HG03108 (cell line): ENCODE results near the gene GNAS-AS1.

Source experiments
- ATAC-seq: cut with Tn5 transposase; IDR thresholded peaks from one replicate; pipeline ENCODE4 v1.9.1; 2021; ENCODE audit warnings: moderate library complexity; ENCODE audit not compliant: unreplicated experiment

GNAS-AS1 gene

GRCh38 chr20:58787211-58788005 lies 63.3 kb downstream of the GNAS-AS1 start:
- ATAC-seq, result no peak

- no peak for ATAC-seq
These were observed 66.2 kb downstream of the GNAS-AS1 start for GRCh38 chr20:58784321-58785074.

GRCh38 chr20:58783511-58784011 lies 67.1 kb downstream of the GNAS-AS1 start:
- ATAC-seq, result no peak

DNA sequence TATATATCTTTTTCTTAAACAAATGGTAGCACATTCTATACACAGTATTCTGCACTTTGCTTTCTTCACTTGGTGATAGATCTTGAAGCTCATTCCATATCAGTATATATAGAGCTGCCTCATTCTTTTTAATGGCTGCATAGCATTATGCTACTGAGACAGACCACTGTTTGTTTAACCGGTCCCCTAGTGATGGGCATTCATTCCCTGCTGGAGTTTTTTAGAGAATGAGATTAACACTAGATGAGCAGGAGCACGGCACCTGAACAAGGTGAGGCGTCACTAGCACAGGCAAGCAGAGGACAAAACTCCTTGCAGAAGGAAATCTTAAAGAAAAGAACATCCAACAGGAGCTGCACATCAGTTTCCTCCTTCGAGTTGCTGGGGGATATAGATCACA lies 69.6 kb downstream of the GNAS-AS1 start:
- ATAC-seq, result no peak

DNA sequence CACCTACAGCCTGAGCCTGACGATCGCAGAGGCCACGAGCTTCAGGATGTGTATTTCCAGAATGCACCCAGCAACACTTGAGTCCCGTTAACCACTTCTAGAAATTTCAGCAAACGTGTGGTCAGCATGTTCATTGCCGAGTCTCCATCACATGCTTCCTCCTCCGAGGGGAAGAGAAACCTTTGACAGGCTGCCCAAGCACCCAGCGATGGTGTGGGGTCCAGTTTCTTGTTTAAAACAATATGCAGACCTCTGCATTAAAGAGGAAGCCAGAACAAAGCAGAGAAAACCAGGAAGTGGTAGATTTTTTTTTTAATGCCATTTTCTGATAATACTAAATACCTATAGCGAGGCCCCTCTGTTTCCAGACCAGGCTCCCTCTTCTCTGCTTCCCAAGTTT lies 71.9 kb downstream of the GNAS-AS1 start:
- no peak for ATAC-seq

GRCh38 chr20:58777657-58778056 lies 73.0 kb downstream of the GNAS-AS1 start:
- ATAC-seq, result no peak

DNA sequence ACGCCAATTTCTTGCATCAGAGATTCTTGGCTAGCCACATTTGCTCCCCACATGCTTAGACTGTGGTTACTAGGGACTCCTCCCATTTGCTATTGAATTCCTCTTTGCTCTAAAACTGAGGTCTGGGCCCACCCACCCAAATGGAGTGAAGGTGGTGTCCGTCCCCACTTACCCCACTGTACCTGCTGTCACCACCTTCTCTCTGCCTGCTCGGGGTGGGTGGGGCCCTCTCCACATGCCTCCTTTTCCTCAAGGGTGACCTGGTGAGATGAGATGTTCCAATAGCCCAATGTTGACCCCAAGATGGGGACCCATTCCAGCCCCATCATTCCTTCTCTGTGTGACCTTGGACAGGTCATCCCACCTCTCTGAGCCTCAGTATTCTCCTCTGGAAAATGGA lies 74.6 kb downstream of the GNAS-AS1 start:
- no peak for ATAC-seq

DNA sequence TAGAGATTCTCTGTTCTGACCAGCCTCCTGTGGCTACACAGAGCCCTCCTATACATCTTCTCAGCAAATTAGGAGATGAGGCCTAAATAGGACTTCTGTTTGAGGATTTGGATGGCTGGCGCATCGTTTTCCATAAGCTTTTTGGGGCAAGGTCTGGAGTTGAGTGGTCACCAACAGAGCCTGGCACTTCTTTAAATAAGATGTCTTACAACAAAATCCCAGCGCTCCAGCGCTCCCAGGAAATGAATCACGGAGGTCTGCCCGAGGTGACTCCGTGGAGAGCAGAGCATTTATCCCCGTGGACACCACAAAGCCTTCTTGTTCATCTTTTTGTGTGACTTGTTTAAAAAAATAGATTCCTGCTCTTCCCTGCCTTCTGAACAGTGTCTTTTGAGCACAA lies 75.3 kb downstream of the GNAS-AS1 start:
- ATAC-seq, result no peak

GRCh38 chr20:58774667-58775263 lies 75.9 kb downstream of the GNAS-AS1 start:
- no peak for ATAC-seq

GRCh38 chr20:58774214-58774613 lies 76.5 kb downstream of the GNAS-AS1 start:
- no peak for ATAC-seq

DNA sequence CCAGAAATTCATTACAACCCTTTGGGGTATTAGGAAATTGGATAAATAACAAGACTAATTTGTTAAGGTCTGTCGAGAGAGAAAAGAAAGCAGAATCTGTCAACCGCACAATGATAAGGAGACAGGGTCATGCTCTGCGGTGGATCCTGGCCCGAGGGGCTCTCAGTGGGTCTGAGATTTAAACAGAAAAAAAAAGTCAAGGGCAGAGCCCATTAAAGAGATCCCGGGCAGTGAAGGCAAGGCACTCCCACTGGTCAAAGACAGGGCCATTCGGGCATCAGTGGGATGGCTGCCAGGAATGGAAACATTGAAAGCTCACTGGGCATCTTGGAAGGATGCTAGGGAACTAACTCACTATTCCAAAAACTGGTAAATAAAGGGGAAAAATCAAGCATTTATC lies 77.9 kb downstream of the GNAS-AS1 start:
- ATAC-seq, result no peak
